Aorta (tissue), 5 donors: ENCODE measurements around the gene SH3YL1. TPM values are rescaled to one million over a fixed set of nuclear protein-coding genes. Genes with fewer than 3 reads are reported as not detected.
A peak's percentile ranks its signal among the peaks of the same experiment; 100 is the strongest.
"Not testable (repeated sequence)": the region's sequence is repeated elsewhere in the genome, so short reads cannot be mapped to it uniquely, and the experiment has no call there.

Experiments used
- ATAC-seq: fragments of 200-7000 bp; cut with Tn5 transposase; one replicate; pipeline ENCODE4 v1.9.1; 2022; ENCODE audit warnings: moderate library complexity; ENCODE audit not compliant: low FRiP score
- DNase-seq, 2 donors: peaks; one replicate each; pipeline ENCODE4 v3.0.0-alpha.2; 2020
- H3K27ac ChIP-seq, 2 donors: one replicate each; pipeline ENCODE4 v1.5.1; 2013; ENCODE audit warnings: low read length in 2 of 2, mild to moderate bottlenecking in 2 of 2, moderate library complexity in 2 of 2, control low read depth in 1 of 2, inconsistent platforms in 1 of 2, low read depth in 1 of 2
- H3K27me3 ChIP-seq, 2 donors: one replicate each; pipeline ENCODE4 v1.6.1; 2013; ENCODE audit warnings: control low read depth in 1 of 2, low read length in 1 of 2, mild to moderate bottlenecking in 1 of 2, moderate library complexity in 1 of 2; ENCODE audit not compliant: insufficient read depth in 2 of 2, control insufficient read depth in 1 of 2
- H3K36me3 ChIP-seq, 2 donors: one replicate each; pipeline ENCODE4 v1.6.1; 2013; ENCODE audit warnings: control low read depth in 1 of 2, low read length in 1 of 2, mild to moderate bottlenecking in 1 of 2; ENCODE audit not compliant: insufficient read depth in 2 of 2, control insufficient read depth in 1 of 2
- H3K4me1 ChIP-seq, 2 donors: one replicate each; pipeline ENCODE4 v1.6.1; 2013; ENCODE audit warnings: low read length in 2 of 2, control low read depth in 1 of 2, mild to moderate bottlenecking in 1 of 2, moderate library complexity in 1 of 2; ENCODE audit not compliant: insufficient read depth in 2 of 2, control insufficient read depth in 1 of 2
- H3K4me3 ChIP-seq, 2 donors: one replicate each; pipeline ENCODE4 v1.5.1; 2013; ENCODE audit warnings: low read length in 2 of 2, control low read depth in 1 of 2, mild to moderate bottlenecking in 1 of 2
- H3K9me3 ChIP-seq: one replicate; pipeline ENCODE4 v1.6.1; 2013; ENCODE audit warnings: mild to moderate bottlenecking, low read length; ENCODE audit not compliant: control insufficient read depth
- WGBS, 2 donors: extraction: QIAGEN DNeasy Blood & Tissue Kit; methylation state at CpG; one replicate each; pipeline ENCODE4 v1.1.7; 2013; 5-methylcytosine and 5-hydroxymethylcytosine counted together
- intact Hi-C, 2 donors: fragments of 100-400 bp; cut with DNase I; formaldehyde crosslinking; loops; one replicate each; pipeline versions ENCODE4 v1.14.2 to v1.15.0; 2022
- polyA plus RNA-seq, 2 donors: library from polyadenylated mRNA; stranded (reverse); fragments of 200-250 nt; gene quantifications; one replicate each; pipeline ENCODE4 v1.2.3, GENCODE V29; 2013
- total RNA-seq, 2 donors: library from RNA; stranded (reverse); fragmentation: NEBNext Ultra II Directional; extraction: Animal tissue kit (Norgen Biotek cat#: 25700); gene quantifications; one replicate each; pipeline ENCODE4 v1.2.1, GENCODE V29; 2021
- donor health status: healthy with polysubstance abuse.
- donor health status: Bipolar disorder and iron deficiency.
- donor health status: DM: no; HTN: no; CAD: no.
- donor health status: DM: no; HTN: no; CAD: no.
- donor health status: DM: yes; HTN: yes; CAD: no.

Gene SH3YL1
- total and polyA plus RNA-seq, 4 donors = 25.9 to 37.3 (median 30.6) TPM

DNA sequence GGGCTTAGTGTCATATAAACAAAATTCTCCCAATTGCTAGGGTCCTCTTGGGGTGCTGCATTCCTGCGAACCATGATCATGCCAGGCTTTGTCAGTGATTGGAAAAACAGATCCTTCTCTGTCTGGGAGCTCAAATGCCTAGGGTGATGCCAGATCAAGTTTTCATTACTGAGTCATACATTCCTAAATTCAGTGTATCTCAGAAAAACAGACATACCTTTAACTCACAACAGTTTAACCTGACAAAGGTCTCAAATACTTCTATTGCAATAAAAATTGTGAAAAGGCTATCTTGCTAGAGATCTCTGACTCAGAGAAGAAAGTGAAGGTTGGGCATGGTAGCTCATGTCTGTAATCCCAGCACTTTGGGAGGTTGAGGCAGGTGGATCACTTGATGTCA, 86.9 kb downstream of the SH3YL1 start:
- 52 to 54% methylated on average over 1 of the region's 1 CpG for WGBS, 2 donors
- Histone ChIP-seq H3K4me1 (no peaks in the 10 kb centered on the region), H3K4me3 (no peak overlapping the region), H3K27me3 (no peaks in the 10 kb centered on the region), H3K27ac (no peak overlapping the region), H3K9me3 (peaks cover 3% of the 10 kb centered on the region), H3K36me3 (no peaks in the 10 kb centered on the region)
- intact Hi-C loops = no loop called here
- ATAC-seq (no peak), DNase-seq (no peak)

DNA sequence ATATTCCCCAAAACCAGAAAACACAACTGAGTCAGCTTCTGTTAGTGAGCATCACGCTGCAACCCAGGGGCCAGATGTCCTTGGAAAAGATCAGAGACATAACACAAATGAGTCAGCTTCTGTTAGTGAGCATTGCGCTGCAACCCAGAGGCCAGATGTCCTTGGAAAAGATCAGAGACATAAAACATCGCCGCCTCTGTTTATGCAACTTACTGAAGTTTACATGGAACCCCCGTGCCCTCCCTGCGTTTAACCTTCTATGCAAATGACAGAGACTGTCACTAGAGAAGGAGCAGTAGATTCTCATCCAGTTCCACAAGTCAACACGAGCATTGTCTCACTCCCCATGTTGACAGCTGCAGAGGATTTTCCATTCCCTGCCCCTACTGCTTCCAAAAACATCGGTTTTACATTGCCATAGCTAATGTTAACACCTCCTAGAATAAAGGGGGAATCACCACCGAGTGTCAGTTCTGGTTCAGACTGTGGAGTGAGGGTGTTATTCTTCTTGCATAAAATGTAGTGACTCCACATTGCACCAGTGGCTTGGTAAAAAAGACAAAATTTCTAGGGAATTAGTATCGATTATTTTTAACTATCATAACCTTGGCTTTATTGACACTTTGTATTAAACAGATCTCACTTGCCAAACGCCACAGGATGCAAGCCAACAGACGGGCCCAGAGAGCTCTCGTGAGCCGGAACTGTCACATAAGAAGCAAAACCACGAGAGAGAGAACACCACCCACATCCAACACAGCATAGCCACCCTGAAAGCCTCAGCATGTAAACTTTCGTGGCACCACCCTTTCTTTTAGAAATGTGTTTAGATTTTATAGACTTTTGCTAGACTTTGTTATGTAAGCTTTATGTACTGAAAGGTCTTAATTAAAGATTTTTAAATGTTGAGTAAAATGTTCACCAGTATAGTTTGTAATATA, 87.7 kb downstream of the SH3YL1 start:
- Histone ChIP-seq H3K27me3 (no peaks in the 10 kb centered on the region), H3K4me3 (no peak overlapping the region), H3K36me3 (no peaks in the 10 kb centered on the region), H3K4me1 (no peaks in the 10 kb centered on the region), H3K9me3 (peaks cover 3% of the 10 kb centered on the region), H3K27ac (no peak overlapping the region)
- ATAC-seq = no peak
- 56 to 62% methylated on average over 16 of the region's 16 CpGs for WGBS, 2 donors
- no peak for DNase-seq
- intact Hi-C loops = no loop called here

DNA sequence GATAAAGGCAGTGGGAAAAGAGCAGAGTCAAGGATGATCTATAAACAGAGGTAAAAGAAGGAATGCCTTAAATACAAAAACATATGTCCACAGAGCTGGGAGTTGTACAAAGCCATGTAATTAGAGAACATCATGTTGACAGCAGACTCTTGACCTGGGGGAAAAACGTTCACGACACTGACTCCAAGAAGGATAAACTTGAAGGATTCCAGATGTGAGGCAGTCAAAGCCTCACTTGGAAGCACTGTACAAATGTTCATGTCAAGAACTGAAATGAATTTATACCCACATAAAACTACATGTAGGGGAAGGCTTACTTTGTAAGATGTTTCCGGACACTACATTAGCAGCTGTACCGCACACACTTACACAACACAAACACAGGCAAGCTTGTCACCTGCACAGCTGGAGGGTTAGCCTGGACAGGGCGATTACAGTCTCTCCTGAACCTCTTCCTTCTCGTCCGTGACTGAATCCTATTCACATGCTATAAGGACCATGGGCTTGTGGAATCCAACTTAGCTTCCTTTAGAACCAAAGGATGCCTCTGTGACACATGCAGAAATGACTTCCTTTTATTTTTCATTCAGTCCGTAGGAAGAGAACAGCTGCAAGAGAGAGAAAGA, 88.6 kb downstream of the SH3YL1 start:
- H3K36me3 ChIP-seq = no peaks in the 10 kb centered on the region
- no peak for DNase-seq
- no peaks in the 10 kb centered on the region for H3K4me1 ChIP-seq
- ATAC-seq = no peak
- H3K27ac ChIP-seq = no peak overlapping the region
- no peaks in the 10 kb centered on the region for H3K27me3 ChIP-seq
- H3K4me3 ChIP-seq = no peak overlapping the region
- peaks cover 1% of the 10 kb centered on the region for H3K9me3 ChIP-seq
- WGBS, 2 donors = 86 to 89% methylated on average over 8 of the region's 8 CpGs
- intact Hi-C loops = no loop called here

DNA sequence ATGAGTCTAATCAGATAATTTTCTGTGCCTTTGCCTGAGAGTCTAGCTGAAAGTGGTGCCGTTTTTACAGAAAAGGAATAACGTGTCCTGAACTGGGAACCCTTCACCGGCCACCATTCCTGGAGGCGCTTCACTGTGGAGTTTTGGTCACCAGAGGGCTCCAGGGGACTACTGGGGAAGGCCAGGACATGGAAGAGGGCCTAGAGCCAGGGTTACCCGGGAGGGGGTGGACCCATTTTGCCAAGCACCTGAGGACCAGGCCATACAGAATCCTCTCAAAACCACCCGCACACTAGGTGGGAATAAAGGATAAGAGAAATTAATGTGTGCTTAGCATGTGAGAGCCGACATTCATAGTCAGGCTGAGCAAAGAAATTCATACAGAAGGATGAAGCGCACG, 91.7 kb downstream of the SH3YL1 start:
- DNase-seq = peak; percentile 50 to 81
- WGBS, 2 donors = 27 to 46% methylated on average over 9 of the region's 9 CpGs
- H3K36me3 ChIP-seq, H3K27me3 ChIP-seq, H3K4me3 ChIP-seq, H3K27ac ChIP-seq, H3K9me3 ChIP-seq, H3K4me1 ChIP-seq: not testable (repeated sequence)
- peak; percentile 70 for ATAC-seq
- intact Hi-C loops = loop anchor here (1.0 to 5.0 kb wide), 2 partner anchors 117 to 465 kb away; no protein-coding TSS in a partner anchor

DNA sequence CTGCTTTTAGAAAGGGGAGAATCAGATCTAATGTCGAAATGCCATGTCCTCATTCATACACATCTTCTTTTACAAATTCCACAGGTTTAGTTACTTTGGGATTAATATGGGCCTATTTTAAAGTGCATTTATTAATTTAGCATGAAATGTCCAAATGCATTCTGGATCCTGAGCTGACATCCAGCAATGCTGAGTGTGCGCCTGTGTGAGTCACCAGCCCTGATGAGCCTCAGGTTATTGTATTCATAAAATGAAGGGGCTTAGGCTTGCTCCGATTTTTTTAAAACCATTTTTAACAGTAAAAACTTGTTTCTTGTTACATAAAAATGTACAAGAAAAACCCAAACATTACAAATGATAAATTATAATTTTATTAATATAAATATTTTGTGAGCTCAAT, 94.1 kb downstream of the SH3YL1 start:
- Histone ChIP-seq H3K27me3 (no peaks in the 10 kb centered on the region), H3K4me1 (no peaks in the 10 kb centered on the region), H3K36me3 (no peaks in the 10 kb centered on the region), H3K9me3 (no peaks in the 10 kb centered on the region), H3K27ac (no peak overlapping the region), H3K4me3 (no peak overlapping the region)
- WGBS, 2 donors = 85 to 90% methylated on average over 3 of the region's 3 CpGs
- DNase-seq (no peak), ATAC-seq (no peak)
- intact Hi-C loops = loop anchor here (2.0 to 5.0 kb wide), 2 partner anchors 121 to 468 kb away; no protein-coding TSS in a partner anchor

Other genes with a start within 250 kb of the SH3YL1 start
- gene FAM110C, start 217.5 kb downstream of the SH3YL1 start, total RNA-seq = 1 to 10 TPM; 3.3 to 3.4 TPM
- 1 to 10 TPM in 1 of 2 donors, under 1 TPM in 1; 1.00 to 4.5 TPM for gene FAM110C, start 217.5 kb downstream of the SH3YL1 start, polyA plus RNA-seq
- 10 to 100 TPM; 49.8 to 56.5 TPM for gene ACP1, start 915 bp upstream of the SH3YL1 start, total RNA-seq
- 100 to 1,000 TPM in 1 of 2 donors, 10 to 100 TPM in 1; 75.6 to 130 TPM for gene ACP1, start 915 bp upstream of the SH3YL1 start, polyA plus RNA-seq
- gene ALKAL2, start 24.1 kb upstream of the SH3YL1 start, total RNA-seq = 10 to 100 TPM; 14.3 to 21.2 TPM
- 1 to 10 TPM; 5.1 to 5.6 TPM for gene ALKAL2, start 24.1 kb upstream of the SH3YL1 start, polyA plus RNA-seq